GM21381 (cell line): Measurements from ENCODE around the gene LDB1.

Experiments used
- ATAC-seq: cut with Tn5 transposase; IDR thresholded peaks from one replicate; pipeline ENCODE4 v1.9.1; 2021; ENCODE audit warnings: mild to moderate bottlenecking, moderate library complexity; ENCODE audit not compliant: unreplicated experiment

The LDB1 gene

GRCh38 chr10:102120142-102120990 is at the start of gene LDB1:
Gene LDB1, minus strand, starts transcription at chr10:102120368. Its CDS starts 258 bp downstream, at chr10:102120110.
- ATAC-seq = peak; percentile 67

GRCh38 chr10:102167861-102168260 is 47.7 kb upstream of the LDB1 start:
- ATAC-seq = no peak

GRCh38 chr10:102163342-102163989 is 43.3 kb upstream of the LDB1 start:
- no peak for ATAC-seq

- no peak for ATAC-seq
Measured at GRCh38 chr10:102159831-102160230, 39.7 kb upstream of the LDB1 start.

GRCh38 chr10:102159051-102159597 is 39.0 kb upstream of the LDB1 start:
- no peak for ATAC-seq

GRCh38 chr10:102157224-102157623 is 37.1 kb upstream of the LDB1 start:
- no peak for ATAC-seq

GRCh38 chr10:102154466-102155116 is 34.4 kb upstream of the LDB1 start:
- no peak for ATAC-seq

- ATAC-seq = no peak
Measured at GRCh38 chr10:102153093-102153620, 33.0 kb upstream of the LDB1 start.

GRCh38 chr10:102152545-102152890 is 32.4 kb upstream of the LDB1 start:
- peak; percentile 25 for ATAC-seq

- ATAC-seq = peak; percentile 94
Measured at GRCh38 chr10:102151774-102152544, 31.8 kb upstream of the LDB1 start, which contains the start of gene NOLC1. Gene NOLC1, plus strand, starts transcription at chr10:102152389. Its CDS starts 22 bp downstream, at chr10:102152411.

GRCh38 chr10:102150970-102151773 is 31.0 kb upstream of the LDB1 start:
- no peak for ATAC-seq

GRCh38 chr10:102148275-102148674 is 28.1 kb upstream of the LDB1 start:
- no peak for ATAC-seq

- no peak for ATAC-seq
Measured at GRCh38 chr10:102147561-102147960, 27.4 kb upstream of the LDB1 start.

- ATAC-seq = no peak
Measured at GRCh38 chr10:102146971-102147428, 26.8 kb upstream of the LDB1 start.

GRCh38 chr10:102141583-102142107 is 21.5 kb upstream of the LDB1 start:
- no peak for ATAC-seq

- no peak for ATAC-seq
Measured at GRCh38 chr10:102140913-102141540, 20.9 kb upstream of the LDB1 start.

- ATAC-seq = no peak
Measured at GRCh38 chr10:102140218-102140617, 20.1 kb upstream of the LDB1 start.

- ATAC-seq = no peak
Measured at GRCh38 chr10:102139281-102140110, 19.3 kb upstream of the LDB1 start.
